Neural progenitor cell (in vitro differentiated cells): ENCODE data around the gene PLA2G2C.

ENCODE experiments used
- CTCF ChIP-seq: fragments of 200-600 bp; sonication (generic); IDR thresholded peaks from 2 replicates; pipeline ENCODE4 v1.5.1; 2017; ENCODE audit warnings: antibody characterized with exemption, mild to moderate bottlenecking
- EZH2 ChIP-seq: fragments of 200-600 bp; sonication (generic); IDR thresholded peaks from 2 replicates; pipeline ENCODE4 v1.6.1; 2017; ENCODE audit warnings: antibody characterized with exemption, mild to moderate bottlenecking, moderate library complexity

GRCh38 chr1:20141001-20141400 lies 45.3 kb downstream of the PLA2G2C start:
- TF ChIP-seq EZH2 (no peak), CTCF (no peak)
